22Rv1 (cell line): ENCODE results near the gene PGPEP1.
"Not testable (repeated sequence)": the region's sequence is repeated elsewhere in the genome, so short reads cannot be mapped to it uniquely, and the experiment has no call there.

Source experiments
- H3K27ac ChIP-seq: fragments of 450-650 bp; 2 replicates; pipeline ENCODE4 v1.5.1; 2017
- CTCF ChIP-seq: fragments of 450-650 bp; IDR thresholded peaks from 2 replicates; pipeline ENCODE4 v1.5.1; 2017; ENCODE audit warnings: mild to moderate bottlenecking
- ZFX ChIP-seq: fragments of 450-650 bp; IDR thresholded peaks from 2 replicates; pipeline ENCODE4 v1.6.1; 2017; ENCODE audit warnings: antibody characterized with exemption, borderline replicate concordance

The PGPEP1 gene

DNA sequence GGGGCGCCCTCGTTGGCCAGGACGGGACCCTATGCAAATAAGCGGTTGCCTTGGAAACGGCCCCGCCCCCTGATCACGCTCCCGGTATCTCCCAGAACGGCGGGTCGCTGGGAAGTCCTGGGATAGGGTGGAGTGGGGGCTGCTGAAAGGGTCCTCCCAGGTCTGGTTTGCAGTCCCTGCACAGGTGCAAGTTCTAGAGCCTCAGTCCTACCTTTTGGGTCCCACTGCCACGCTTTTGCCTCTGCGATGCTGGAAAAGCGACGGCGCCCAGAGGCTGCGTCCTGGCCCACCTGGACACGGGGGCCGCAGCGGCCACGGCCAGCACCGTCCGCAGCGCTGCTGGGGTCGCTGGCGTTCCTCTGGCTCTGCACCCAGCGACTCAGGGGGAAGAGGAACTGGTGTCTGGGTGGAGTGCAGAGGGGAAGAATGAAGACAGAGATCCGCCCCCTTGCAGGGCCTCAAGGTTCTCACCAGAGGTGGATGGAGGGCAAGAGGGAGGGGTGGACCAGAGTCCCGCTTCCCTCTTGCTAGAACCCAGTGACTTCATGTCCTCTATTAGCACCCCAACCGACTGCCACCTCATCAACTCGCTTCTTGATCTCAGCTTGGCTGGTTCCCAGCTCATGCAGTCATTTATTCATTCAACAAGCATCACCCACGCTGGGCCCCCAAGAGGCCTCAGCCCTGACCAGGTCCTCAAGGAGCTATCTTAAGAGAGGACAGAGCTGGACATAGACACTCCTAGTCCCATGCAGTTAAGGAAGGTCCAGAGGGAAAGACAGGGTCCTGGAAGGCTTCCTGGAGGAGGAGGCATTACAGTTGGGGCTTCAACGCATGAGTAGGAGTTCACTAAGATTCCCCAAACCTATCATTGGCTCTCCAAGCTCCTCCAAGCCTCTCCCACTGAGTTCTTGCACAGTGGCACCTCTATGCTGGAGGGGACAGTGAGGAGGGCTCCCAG lies 57.1 kb downstream of the PGPEP1 start, which contains the start of gene LRRC25:
TSS of gene LRRC25 (minus strand) at position 381 of the 961 bp plus-strand sequence. CDS start 659 bp downstream, outside the sequence.
- TF ChIP-seq CTCF (no peak), ZFX (no peak)
- H3K27ac ChIP-seq = no peak within 1 kb of the TSS

GRCh38 chr19:18399008-18399407 lies 58.6 kb downstream of the PGPEP1 start:
- no peak overlapping the region for H3K27ac ChIP-seq
- TF ChIP-seq CTCF (no peak), ZFX (no peak)

DNA sequence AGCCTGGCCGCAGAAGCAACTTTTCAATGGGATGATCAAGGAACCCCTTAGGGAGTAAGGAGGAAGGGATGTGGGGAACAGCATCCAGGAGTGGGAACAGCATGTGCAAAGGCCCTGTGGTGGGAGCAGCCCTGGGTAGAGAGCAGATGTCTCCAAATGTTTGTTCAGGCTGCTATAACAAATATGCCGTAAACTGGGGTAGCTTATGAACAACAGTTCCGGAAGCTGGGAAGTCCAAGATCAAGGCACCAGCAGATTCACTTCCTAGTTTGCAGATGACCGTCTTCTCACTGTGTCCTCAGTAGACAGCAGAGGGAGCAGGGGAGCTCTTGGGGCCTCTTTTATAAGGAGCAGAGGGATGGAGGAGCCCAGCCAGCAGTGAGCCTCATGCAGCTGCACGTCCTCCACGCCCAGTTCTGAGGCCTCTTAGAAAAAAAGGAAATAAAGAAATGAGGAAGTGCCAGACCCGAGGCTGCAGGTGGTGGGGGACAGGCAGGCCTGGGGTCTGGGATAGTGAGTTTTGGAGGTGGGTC lies 61.2 kb downstream of the PGPEP1 start:
- H3K27ac ChIP-seq = no peak overlapping the region
- TF ChIP-seq CTCF = peak; percentile 27
- TF ChIP-seq ZFX = no peak

- H3K27ac ChIP-seq = not testable (repeated sequence)
These were observed 62.3 kb downstream of the PGPEP1 start for GRCh38 chr19:18402455-18403248.

GRCh38 chr19:18405754-18406153 lies 65.4 kb downstream of the PGPEP1 start:
- H3K27ac ChIP-seq = not testable (repeated sequence)

- TF ChIP-seq ZFX (no peak), CTCF (no peak)
- no peak overlapping the region for H3K27ac ChIP-seq
These were observed 66.4 kb downstream of the PGPEP1 start for GRCh38 chr19:18406749-18407148.

DNA sequence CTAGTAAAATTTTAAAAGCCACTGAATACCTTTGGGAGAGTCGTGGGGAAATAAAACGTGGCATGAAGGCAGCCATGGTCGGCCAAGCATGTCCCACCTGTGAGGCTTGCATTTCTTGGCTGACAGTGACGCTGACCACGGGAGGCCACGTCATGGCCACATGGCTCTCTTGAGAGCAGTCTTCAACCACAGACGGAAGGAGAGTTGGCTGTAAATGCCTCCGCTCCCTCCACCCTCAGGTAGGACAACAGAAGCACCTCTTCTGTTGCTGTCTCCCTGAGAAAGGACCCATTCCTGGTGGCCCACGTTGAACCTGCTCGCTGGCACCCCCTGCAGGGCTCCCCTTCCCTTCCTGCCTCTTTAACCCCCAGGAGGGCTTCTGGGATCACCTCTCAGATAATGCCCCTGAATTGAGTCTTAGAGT lies 67.7 kb downstream of the PGPEP1 start:
- peak; percentile 72 for TF ChIP-seq CTCF
- TF ChIP-seq ZFX = no peak
- H3K27ac ChIP-seq = no peak overlapping the region
